ENCODE measurements around the gene ANXA5.

- TF ChIP-seq CTCF (IDR thresholded peaks at IDR 0.05) (peak in 1 of 2 donors; percentile 15), POLR2A (IDR thresholded peaks at IDR 0.05) (no peak), POLR2AphosphoS5 (IDR thresholded peaks at IDR 0.05) (no peak)
Measured at GRCh38 chr4:121656269-121656641, 40.5 kb downstream of the ANXA5 start.

Data from suprapubic skin (tissue), 4 donors.